NCI-H2196 (cell line): ENCODE data around the gene CACNA2D2.

Source experiments
- DNase-seq: peaks from one replicate; lab custom pipeline; 2025; ENCODE audit not compliant: unreplicated experiment; lab: John Stamatoyannopoulos, UW

Gene CACNA2D2

DNA sequence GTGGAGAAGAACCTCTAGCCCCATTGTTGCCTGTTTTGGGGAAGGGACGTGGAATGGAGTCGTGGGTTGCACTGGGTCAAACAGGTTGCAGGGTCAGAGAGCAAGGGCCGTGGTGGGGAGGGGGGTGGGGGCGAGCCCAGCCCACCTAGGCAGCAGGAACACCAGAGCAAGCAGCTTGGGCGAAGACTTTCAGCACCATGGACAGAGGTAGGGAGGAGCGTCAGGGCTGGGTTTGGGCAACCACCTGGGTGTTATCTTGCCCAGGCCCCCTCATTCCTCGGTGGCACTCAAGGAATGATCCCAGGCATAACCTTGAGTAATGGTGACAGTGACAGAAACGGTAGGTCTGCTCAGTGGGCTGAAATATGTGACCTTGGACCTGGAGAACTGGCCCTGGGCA, 98.2 kb downstream of the CACNA2D2 start:
- DNase-seq, result no peak

DNA sequence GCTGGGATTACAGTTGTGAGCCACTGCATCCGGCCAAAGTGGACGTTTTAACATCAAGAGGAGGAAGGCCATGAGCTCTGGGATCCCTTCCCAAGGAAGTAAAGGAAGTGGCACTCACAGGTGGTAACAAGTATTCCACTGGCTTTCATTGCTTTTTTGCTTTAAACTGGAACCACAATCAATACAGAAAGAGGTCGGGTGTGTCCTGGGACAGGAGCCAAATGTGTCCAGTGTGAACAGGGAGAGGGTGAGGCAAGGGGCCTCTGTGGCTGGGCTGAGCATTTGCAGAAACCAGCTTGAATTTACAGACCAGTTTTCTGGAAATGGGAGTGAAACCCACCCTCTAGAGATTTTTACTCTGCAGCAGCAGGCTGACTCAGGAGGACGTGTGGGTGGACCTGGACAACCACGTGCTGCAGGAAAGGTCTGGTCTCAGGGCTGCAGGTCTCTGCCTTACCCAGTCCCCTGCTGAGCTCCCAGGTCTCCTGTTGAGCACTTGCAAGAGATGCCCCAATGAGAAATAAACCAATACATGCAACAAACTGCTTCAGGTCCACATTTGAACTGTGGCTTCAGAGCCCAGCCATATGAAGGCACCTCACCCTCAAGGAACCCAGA, 101.3 kb downstream of the CACNA2D2 start:
- no peak for DNase-seq

DNA sequence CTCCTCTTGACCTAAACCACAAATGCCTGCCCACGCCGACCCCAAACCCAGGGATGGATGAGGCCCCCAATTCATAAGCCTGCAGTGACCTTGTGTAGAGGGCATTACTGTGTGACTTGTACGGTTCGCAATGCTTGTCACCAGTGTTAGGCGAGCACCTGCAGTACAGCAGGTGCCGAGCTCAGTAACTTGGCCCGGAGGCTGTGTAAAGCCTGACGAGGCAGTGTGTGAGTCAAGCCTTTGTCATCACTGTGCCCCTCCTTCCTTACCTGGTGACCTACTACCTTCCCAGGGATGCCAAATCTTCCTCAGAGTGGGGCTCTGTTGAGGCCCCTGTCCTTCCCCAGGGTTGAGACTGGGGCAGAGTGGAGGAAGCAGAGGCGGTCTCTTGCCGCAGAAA, 106.9 kb downstream of the CACNA2D2 start:
- peak; percentile 51 for DNase-seq

- DNase-seq, result no peak
Observed at GRCh38 chr3:50395070-50395860, 108.2 kb downstream of the CACNA2D2 start.

DNA sequence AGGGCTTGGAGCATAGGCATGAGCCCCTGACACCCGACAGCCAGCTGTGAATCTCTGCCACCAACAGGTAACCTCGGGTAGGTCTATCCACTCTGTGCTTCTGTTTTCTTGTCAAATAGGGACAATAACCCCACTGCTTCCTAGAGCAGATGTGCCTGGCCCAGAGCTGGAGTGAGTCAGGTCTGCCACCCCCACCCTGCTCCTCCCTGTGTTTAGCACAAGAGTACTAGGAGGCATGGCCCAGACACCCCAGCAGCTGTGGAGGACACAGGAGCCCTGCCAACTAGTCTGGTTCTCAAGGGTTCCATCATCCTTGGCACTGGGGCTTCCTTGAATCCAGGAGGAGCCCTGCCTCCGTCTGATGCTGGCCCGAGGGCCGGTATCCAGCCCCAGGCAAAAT, 110.4 kb downstream of the CACNA2D2 start:
- no peak for DNase-seq

DNA sequence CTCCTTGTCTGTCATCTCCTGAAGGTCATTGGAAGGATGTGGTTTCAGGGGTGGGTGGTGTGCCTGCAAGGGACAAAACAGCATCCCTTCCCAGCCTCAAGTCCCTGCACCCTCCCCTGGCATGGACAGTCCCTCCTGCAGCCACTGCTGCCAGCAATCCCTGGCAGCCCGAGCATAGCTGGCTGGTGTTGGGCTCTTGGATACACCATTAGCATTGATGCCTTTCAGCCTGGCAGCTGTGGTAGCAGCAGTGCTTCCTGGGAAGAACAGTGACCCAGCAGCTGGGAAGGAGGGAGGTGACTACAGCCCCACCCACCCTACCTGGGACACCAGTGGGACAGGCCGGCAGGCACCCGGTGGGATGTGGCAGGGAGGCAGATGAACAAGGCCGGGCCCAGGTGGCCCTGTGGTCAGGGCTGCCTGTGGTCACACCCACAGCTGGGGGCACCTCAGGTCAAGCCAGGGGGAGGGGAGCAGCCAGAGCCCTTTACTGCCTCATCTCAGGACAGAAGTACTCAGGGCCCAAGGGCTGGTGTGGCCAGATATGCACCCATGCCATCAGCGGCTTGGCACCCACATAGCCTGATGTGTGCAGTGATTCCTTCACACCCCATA, 111.2 kb downstream of the CACNA2D2 start:
- DNase-seq, result peak; percentile 9

- peak; percentile 79 for DNase-seq
Observed at GRCh38 chr3:50390508-50391224, 112.8 kb downstream of the CACNA2D2 start.

DNA sequence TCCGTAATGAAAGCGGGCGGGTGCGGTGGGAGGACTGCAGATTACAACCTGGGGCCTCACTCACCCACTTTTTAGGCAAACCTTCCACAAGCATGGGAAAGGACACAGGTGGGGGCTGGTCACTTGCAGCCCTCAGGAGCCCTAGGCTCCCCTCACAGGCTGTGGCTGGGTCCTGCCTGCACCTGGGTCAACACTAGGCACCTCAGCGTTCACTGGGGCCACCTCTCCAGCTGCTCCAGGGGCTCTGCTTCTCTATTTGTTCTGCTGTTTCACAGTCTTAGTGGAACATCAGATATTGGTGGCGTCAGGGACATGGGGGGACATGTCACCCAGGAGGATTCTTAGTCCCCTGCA, 114.0 kb downstream of the CACNA2D2 start:
- no peak for DNase-seq

DNA sequence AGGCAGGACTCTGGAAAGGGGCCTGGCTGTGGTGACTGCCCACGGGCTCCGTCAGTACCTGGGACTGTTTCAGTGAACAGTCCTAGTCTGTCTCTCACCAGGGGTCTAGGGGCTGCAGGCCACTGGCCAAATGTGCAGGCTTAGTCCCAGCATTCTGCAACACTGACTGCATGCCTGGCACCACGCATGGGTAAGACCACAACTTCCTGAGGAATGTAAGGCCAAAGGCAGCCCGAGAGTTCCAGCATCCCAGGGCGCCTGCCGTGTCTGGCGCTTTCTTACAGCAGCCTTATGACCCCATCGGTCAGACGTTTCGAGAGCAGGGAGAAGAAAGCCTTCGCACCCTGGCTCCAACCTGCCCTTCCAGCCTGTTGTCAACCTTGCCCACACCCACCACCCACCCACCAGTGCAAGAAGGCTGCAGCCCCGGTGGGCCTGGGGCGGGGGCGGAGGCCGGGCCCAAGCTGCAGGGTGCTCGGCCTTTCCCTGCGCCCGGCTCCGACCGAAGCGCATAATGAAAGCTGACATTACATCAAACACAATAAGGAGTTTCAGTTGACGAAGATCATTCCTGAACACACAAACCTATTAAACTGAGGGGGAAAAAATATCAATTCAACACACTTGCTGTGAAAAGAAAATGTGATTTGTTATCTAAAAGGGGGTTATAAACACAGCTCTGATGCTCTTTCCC, 114.6 kb downstream of the CACNA2D2 start:
- DNase-seq, result no peak

- no peak for DNase-seq
Observed at GRCh38 chr3:50388016-50388719, 115.3 kb downstream of the CACNA2D2 start.

- DNase-seq, result no peak
Observed at GRCh38 chr3:50385754-50386153, 117.7 kb downstream of the CACNA2D2 start.

DNA sequence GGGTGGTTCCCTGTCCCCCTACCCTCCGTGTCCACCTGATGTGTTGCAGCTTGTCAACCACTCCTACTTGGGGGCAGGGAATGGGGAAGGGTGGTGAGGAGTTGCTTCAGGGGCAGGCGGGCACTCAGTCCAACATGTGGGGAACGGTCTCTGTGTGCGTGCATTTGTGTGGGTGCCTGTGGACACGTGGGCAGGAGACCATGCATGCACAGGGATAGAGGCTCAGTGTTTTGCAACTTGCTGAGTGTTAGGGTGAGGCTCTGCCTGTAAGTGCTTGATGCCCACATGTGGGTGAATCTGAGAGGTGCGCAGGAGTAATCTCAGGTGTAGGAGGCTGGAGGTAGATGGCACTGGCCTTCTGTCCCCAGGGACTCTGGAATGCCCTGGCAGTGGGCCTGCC, 119.7 kb downstream of the CACNA2D2 start:
- DNase-seq, result no peak

DNA sequence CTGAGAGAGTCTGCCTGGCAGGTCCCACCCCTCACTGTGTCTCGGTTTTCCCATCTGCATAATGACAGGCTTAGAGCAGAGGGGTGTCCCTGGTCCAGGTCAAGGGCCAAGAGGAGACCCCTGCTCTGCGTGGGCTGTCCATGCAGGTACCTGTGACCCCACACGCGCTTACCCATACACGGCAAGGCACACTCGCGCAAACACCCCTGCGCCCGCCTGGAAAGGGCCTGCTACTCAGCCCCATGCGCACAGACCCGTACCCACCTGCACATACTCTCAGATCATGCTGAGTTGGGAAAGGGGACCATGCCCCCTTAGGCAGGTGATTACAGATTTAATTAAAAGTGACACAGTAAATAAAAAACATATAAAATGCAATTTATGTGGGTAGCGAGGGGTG, 120.7 kb downstream of the CACNA2D2 start:
- no peak for DNase-seq

GRCh38 chr3:50381383-50381782, 122.1 kb downstream of the CACNA2D2 start:
- DNase-seq, result peak; percentile 12

GRCh38 chr3:50380405-50381085, 122.9 kb downstream of the CACNA2D2 start:
- no peak for DNase-seq

DNA sequence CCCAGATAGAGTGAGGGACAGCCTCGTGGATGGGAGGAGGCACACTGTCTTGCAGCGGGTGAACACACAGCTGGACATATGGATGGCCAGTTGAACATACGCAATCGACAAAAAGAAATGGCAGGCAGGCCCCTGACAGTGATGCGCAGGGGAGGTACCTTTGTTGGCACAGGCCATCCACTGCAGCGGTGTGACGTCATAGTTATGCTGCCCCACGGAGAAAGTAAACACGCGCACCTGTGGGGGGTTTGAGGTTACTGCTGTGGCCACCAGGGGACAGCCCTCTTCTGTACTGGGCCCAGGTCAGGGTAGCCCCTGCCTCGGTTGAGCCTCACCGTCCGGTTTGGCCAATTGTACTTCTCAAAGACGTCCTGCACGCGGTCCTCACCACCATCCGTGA, 124.7 kb downstream of the CACNA2D2 start:
- no peak for DNase-seq

DNA sequence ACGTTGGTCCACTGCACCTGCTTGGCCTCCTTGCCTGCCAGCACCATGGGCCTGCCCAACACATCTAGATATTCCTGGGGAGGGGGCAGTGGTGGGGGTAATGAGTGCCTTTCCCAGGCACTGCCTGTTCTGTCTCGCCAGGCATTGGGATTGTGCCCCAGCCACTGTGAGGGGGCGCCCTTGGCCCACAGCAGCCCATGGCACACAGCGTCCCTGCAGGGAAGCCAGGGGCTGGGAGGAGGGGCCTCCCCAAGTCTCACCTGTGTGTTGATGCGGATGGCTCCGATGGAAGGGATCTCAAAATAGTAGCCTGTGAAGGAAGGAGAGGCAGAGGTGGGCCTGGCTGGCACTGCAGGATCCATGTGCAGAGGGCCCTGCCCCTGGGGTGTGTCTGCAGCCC, 125.4 kb downstream of the CACNA2D2 start:
- no peak for DNase-seq

GRCh38 chr3:50375258-50375931, 128.0 kb downstream of the CACNA2D2 start:
- no peak for DNase-seq
